Osteocyte (in vitro differentiated cells): ENCODE measurements around the gene CSNK1G1. TPM values are rescaled to one million over a fixed set of nuclear protein-coding genes. Genes with fewer than 3 reads are reported as not detected.

Source experiments
- DNase-seq: peaks from one replicate; pipeline ENCODE4 v3.0.0; 2021; ENCODE audit warnings: mixed read lengths; ENCODE audit not compliant: unreplicated experiment; ENCODE audit errors: extremely low spot score
- H3K27ac Mint-ChIP-seq: one replicate; pipeline ENCODE4 v1.8.0; 2021; ENCODE audit warnings: mild to moderate bottlenecking, mixed read lengths; ENCODE audit not compliant: unreplicated experiment
- H3K27me3 Mint-ChIP-seq: one replicate; pipeline ENCODE4 v1.8.0; 2021; ENCODE audit warnings: mixed read lengths; ENCODE audit not compliant: unreplicated experiment
- H3K36me3 Mint-ChIP-seq: one replicate; pipeline ENCODE4 v1.8.0; 2021; ENCODE audit warnings: mixed read lengths; ENCODE audit not compliant: unreplicated experiment
- H3K4me1 Mint-ChIP-seq: one replicate; pipeline ENCODE4 v1.8.0; 2021; ENCODE audit warnings: mixed read lengths; ENCODE audit not compliant: unreplicated experiment
- H3K4me3 Mint-ChIP-seq: one replicate; pipeline ENCODE4 v1.8.0; 2021; ENCODE audit warnings: mild to moderate bottlenecking, moderate library complexity, mixed read lengths; ENCODE audit not compliant: unreplicated experiment
- H3K9me3 Mint-ChIP-seq: one replicate; pipeline ENCODE4 v1.8.0; 2021; ENCODE audit warnings: mixed read lengths; ENCODE audit not compliant: unreplicated experiment
- total RNA-seq: library from RNA; stranded (reverse); gene quantifications from 2 replicates; pipeline ENCODE4 v1.2.1, GENCODE V29; 2021
- TF ChIP-seq, protein P1 (sequence below): fragments of 200-600 bp; sonication (generic); IDR thresholded peaks from 2 replicates; pipeline ENCODE4 v1.5.0; 2021; ENCODE audit warnings: antibody characterized with exemption, mild to moderate bottlenecking, moderate library complexity

CSNK1G1 gene
- total RNA-seq, 1 donor from 2014 or later: 22.2 TPM

GRCh38 chr15:64162869-64163658 is 192.9 kb downstream of the CSNK1G1 start, which contains the start of gene PPIB:
PPIB (minus strand) TSS chr15:64163022; CDS start chr15:64162986, 36 bp downstream.
- Mint-ChIP-seq H3K9me3 (no peaks in the 10 kb centered on the region), H3K27me3 (no peaks in the 10 kb centered on the region), H3K27ac (peak within 1 kb of the TSS; percentile 98), H3K4me3 (peak within 1 kb of the TSS; percentile 90), H3K4me1 (peaks cover 38% of the 10 kb centered on the region), H3K36me3 (peaks cover 20% of the 10 kb centered on the region)
- TF ChIP-seq, protein P1, sequence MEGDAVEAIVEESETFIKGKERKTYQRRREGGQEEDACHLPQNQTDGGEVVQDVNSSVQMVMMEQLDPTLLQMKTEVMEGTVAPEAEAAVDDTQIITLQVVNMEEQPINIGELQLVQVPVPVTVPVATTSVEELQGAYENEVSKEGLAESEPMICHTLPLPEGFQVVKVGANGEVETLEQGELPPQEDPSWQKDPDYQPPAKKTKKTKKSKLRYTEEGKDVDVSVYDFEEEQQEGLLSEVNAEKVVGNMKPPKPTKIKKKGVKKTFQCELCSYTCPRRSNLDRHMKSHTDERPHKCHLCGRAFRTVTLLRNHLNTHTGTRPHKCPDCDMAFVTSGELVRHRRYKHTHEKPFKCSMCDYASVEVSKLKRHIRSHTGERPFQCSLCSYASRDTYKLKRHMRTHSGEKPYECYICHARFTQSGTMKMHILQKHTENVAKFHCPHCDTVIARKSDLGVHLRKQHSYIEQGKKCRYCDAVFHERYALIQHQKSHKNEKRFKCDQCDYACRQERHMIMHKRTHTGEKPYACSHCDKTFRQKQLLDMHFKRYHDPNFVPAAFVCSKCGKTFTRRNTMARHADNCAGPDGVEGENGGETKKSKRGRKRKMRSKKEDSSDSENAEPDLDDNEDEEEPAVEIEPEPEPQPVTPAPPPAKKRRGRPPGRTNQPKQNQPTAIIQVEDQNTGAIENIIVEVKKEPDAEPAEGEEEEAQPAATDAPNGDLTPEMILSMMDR: peak; percentile 50
- DNase-seq: peak; percentile 99

DNA sequence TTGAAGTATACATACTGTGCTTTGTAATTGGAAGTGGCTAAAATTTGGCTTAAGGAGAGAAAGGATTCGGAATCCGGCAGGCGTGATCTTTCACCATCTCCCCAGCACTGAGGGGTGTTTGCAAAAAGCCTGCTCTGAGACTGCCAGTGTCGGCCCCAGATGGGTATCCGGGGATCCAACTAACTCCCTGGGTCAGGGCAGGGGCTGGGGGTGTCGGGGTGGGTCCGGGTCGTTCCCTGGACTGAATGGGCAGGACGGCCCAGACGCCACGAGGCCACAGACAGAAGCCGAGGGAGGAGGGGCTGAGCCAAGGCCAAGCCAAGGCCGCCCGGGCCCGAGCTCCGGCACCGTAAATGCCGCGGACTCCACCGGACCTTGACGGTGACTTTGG is 193.5 kb downstream of the CSNK1G1 start:
- H3K36me3 Mint-ChIP-seq: peaks cover 24% of the 10 kb centered on the region
- TF ChIP-seq, protein P1: no peak

GRCh38 chr15:64161688-64162477 is 194.1 kb downstream of the CSNK1G1 start:
- Mint-ChIP-seq H3K27me3 (no peaks in the 10 kb centered on the region), H3K36me3 (peaks cover 27% of the 10 kb centered on the region), H3K9me3 (no peaks in the 10 kb centered on the region), H3K27ac (peak overlapping the region; percentile 90), H3K4me1 (peaks cover 41% of the 10 kb centered on the region), H3K4me3 (peak overlapping the region; percentile 90)
- TF ChIP-seq, protein P1: no peak
- no peak for DNase-seq

More for the DNA sequence above, 193.5 kb downstream of the CSNK1G1 start:
- no peaks in the 10 kb centered on the region for H3K27me3 Mint-ChIP-seq
- H3K9me3 Mint-ChIP-seq: no peaks in the 10 kb centered on the region
- DNase-seq: no peak
- peaks cover 41% of the 10 kb centered on the region for H3K4me1 Mint-ChIP-seq
- H3K4me3 Mint-ChIP-seq: peak overlapping the region; percentile 90
- H3K27ac Mint-ChIP-seq: peak overlapping the region; percentile 90

- H3K4me3 Mint-ChIP-seq: no peak overlapping the region
These were observed 197.4 kb downstream of the CSNK1G1 start for GRCh38 chr15:64158363-64159134.

More at GRCh38 chr15:64158363-64159134, 197.4 kb downstream of the CSNK1G1 start:
- H3K27ac Mint-ChIP-seq: peak overlapping the region; percentile 64
- peaks cover 37% of the 10 kb centered on the region for H3K36me3 Mint-ChIP-seq
- H3K9me3 Mint-ChIP-seq: no peaks in the 10 kb centered on the region
- peaks cover 34% of the 10 kb centered on the region for H3K4me1 Mint-ChIP-seq
- H3K27me3 Mint-ChIP-seq: no peaks in the 10 kb centered on the region
- TF ChIP-seq, protein P1: no peak
- no peak for DNase-seq
